ENCODE results near the gene DLD. TPM values are rescaled to one million over a fixed set of nuclear protein-coding genes. Genes with fewer than 3 reads are reported as not detected.
A peak's percentile ranks its signal among the peaks of the same experiment; 100 is the strongest.

DLD gene
- total and polyA plus RNA-seq, 2 of the 13 experiments (the other 11 are each of a cell fraction or from before 2014, with no cell fraction given), result 56.8 to 95.2 TPM

- Histone ChIP-seq H3K79me2 (ENCODE audit: insufficient read depth, low read length) (no peaks in the 10 kb centered on the region), H3K27ac (ENCODE audit: extremely low read length, insufficient read depth, low read length) (no peak overlapping the region), H3K4me3 (replicated peaks in 1 of 3; ENCODE audit: insufficient read depth in 1 of 3, low read depth in 2 of 3, low read length in 3 of 3) (no peak overlapping the region), H3K27me3 (ENCODE audit: control insufficient read depth in 1 of 2, insufficient read depth in 2 of 2, low read length in 2 of 2) (peaks cover 0 to 8% of the 10 kb centered on the region in 2 experiments; a peak in 1 of 5 replicates), H4K20me1 (ENCODE audit: insufficient read depth, low read length) (no peaks in the 10 kb centered on the region), H3K36me3 (replicated peaks in 1 of 2; ENCODE audit: control insufficient read depth in 1 of 2, insufficient read depth in 2 of 2, low read length in 2 of 2) (no peaks in the 10 kb centered on the region), H2AFZ (ENCODE audit: low read length) (no peak overlapping the region), H3K9ac (ENCODE audit: insufficient read depth, low read depth, low read length) (no peak overlapping the region), H3K9me3 (ENCODE audit: low read length) (no peaks in the 10 kb centered on the region), H3K4me2 (ENCODE audit: low read depth, low read length) (peak overlapping the region; percentile 36), H3K4me1 (ENCODE audit: insufficient read depth, low read length) (no peaks in the 10 kb centered on the region)
- ChIA-PET CTCF (ENCODE audit: low intra/inter-chr PET ratio, low total read pairs) (interaction anchor here (0.6 to 2.1 kb wide), 4 partner anchors 136 to 417 kb away, joined by 3 to 20 read pairs (median 6); partner anchors contain the start of gene CBLL1), POLR2A (interaction anchor here (0.9 to 2.7 kb wide), 2 partner anchors 108 to 136 kb away, joined by 4 to 12 read pairs; partner anchors contain the start of gene CBLL1)
- BruUV-seq (replicated peaks), result no TSS peak
- peak; percentile 49 for DNase-seq (ENCODE audit: low spot score)
- intact Hi-C loops (cut with micrococcal nuclease; ENCODE audit: unreplicated experiment) (loop anchor here (1.0 to 2.0 kb wide), 3 partner anchors 136 to 416 kb away; no protein-coding TSS in a partner anchor), in situ Hi-C loops (cut with HindIII; ENCODE audit: extremely low pct_ligation_motif_present, low pct_unique_long_range_greater_than_20kb) (loop anchor here (25.0 kb wide), 1 partner anchor 667 kb away; no protein-coding TSS in a partner anchor)
- ATAC-seq, result peak; percentile 82
- WGBS (ENCODE audit: low lambda C conversion rate), result 1% methylated on average over 3 of the region's 3 CpGs
- peak; percentile 63 for FAIRE-seq
- no peak for TF ChIP-seq KMT2B (CRISPR knock-in tag; IDR thresholded peaks at IDR 0.05)
- TF ChIP-seq GMEB1 (CRISPR knock-in tag; IDR thresholded peaks at IDR 0.05; ENCODE audit: borderline replicate concordance), result no peak
- no peak for TF ChIP-seq ZNF124 (CRISPR knock-in tag; IDR thresholded peaks at IDR 0.05)
- TF ChIP-seq, protein P1, sequence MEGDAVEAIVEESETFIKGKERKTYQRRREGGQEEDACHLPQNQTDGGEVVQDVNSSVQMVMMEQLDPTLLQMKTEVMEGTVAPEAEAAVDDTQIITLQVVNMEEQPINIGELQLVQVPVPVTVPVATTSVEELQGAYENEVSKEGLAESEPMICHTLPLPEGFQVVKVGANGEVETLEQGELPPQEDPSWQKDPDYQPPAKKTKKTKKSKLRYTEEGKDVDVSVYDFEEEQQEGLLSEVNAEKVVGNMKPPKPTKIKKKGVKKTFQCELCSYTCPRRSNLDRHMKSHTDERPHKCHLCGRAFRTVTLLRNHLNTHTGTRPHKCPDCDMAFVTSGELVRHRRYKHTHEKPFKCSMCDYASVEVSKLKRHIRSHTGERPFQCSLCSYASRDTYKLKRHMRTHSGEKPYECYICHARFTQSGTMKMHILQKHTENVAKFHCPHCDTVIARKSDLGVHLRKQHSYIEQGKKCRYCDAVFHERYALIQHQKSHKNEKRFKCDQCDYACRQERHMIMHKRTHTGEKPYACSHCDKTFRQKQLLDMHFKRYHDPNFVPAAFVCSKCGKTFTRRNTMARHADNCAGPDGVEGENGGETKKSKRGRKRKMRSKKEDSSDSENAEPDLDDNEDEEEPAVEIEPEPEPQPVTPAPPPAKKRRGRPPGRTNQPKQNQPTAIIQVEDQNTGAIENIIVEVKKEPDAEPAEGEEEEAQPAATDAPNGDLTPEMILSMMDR (CRISPR knock-in tag; IDR thresholded peaks at IDR 0.05), result peak; percentile 85
- TF ChIP-seq NR1H2 (CRISPR knock-in tag; IDR thresholded peaks at IDR 0.05; ENCODE audit: borderline replicate concordance, low read depth), result no peak
- TF ChIP-seq, protein P2, sequence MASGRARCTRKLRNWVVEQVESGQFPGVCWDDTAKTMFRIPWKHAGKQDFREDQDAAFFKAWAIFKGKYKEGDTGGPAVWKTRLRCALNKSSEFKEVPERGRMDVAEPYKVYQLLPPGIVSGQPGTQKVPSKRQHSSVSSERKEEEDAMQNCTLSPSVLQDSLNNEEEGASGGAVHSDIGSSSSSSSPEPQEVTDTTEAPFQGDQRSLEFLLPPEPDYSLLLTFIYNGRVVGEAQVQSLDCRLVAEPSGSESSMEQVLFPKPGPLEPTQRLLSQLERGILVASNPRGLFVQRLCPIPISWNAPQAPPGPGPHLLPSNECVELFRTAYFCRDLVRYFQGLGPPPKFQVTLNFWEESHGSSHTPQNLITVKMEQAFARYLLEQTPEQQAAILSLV (CRISPR knock-in tag; IDR thresholded peaks at IDR 0.05; ENCODE audit: borderline replicate concordance), result no peak
- no peak for TF ChIP-seq ZNF569 (CRISPR knock-in tag; IDR thresholded peaks at IDR 0.05; ENCODE audit: borderline replicate concordance)
- no peak for TF ChIP-seq PAF1 (CRISPR knock-in tag; IDR thresholded peaks at IDR 0.05)
- peak; percentile 31; the same call in 1 of the 2 replicates for TF ChIP-seq ZFP36L1 (CRISPR knock-in tag; IDR thresholded peaks at IDR 0.05)
- TF ChIP-seq HMGA1 (CRISPR knock-in tag; conservative IDR thresholded peaks at IDR 0.05), result no peak
- TF ChIP-seq TP53 (CRISPR knock-in tag; conservative IDR thresholded peaks at IDR 0.05), result no peak
- TF ChIP-seq HOXA9 (CRISPR knock-in tag; IDR thresholded peaks at IDR 0.05; ENCODE audit: borderline replicate concordance), result no peak
- TF ChIP-seq TFAP4 (IDR thresholded peaks at IDR 0.05; ENCODE audit: borderline replicate concordance, low read depth), result no peak
- no peak for TF ChIP-seq IRF1 (CRISPR knock-in tag; IDR thresholded peaks at IDR 0.05; ENCODE audit: low read depth)
- TF ChIP-seq, protein P3, sequence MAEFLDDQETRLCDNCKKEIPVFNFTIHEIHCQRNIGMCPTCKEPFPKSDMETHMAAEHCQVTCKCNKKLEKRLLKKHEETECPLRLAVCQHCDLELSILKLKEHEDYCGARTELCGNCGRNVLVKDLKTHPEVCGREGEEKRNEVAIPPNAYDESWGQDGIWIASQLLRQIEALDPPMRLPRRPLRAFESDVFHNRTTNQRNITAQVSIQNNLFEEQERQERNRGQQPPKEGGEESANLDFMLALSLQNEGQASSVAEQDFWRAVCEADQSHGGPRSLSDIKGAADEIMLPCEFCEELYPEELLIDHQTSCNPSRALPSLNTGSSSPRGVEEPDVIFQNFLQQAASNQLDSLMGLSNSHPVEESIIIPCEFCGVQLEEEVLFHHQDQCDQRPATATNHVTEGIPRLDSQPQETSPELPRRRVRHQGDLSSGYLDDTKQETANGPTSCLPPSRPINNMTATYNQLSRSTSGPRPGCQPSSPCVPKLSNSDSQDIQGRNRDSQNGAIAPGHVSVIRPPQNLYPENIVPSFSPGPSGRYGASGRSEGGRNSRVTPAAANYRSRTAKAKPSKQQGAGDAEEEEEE (CRISPR knock-in tag; IDR thresholded peaks at IDR 0.05; ENCODE audit: borderline replicate concordance), result no peak
Measured at GRCh38 chr7:107879400-107880035, 11.5 kb upstream of the DLD start.

Data from HepG2 (cell line).